Stimulated activated CD4-positive, alpha-beta T cell treated with anti-CD3 and anti-CD28 coated beads, Interleukin-1b, Interleukin-23, amount 100 ng/mL, for 1 hour (primary cell): Measurements from ENCODE around the gene RAPH1.
A peak's percentile ranks its signal among the peaks of the same experiment; 100 is the strongest.
"Not testable (repeated sequence)": the region's sequence is repeated elsewhere in the genome, so short reads cannot be mapped to it uniquely, and the experiment has no call there.

ENCODE experiments used
- DNase-seq, 2 donors: peaks; one replicate each; pipeline ENCODE4 v3.0.0-alpha.2; 2020; ENCODE audit warnings: low read depth in 2 of 2

Gene RAPH1

DNA sequence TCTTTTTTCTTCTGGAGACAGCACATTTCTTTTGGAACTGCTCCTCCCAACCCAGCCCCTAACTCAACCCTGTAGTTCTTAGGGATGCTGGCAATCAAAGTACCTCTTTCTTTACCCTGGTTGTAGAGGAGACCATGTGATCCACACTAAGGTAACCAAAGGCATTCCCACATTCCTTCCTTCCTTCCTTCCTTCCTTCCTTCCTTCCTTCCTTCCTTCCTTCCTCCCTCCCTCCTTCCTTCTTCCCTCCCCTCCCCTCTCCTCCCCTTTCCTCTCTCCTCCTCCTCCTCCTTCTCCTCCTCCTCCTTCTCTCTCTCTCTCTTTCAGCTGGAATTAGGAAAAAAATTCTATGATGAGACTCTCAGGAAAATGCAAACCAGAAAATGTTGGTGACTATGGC is 13.8 kb upstream of the RAPH1 start:
- DNase-seq, result no peak

DNA sequence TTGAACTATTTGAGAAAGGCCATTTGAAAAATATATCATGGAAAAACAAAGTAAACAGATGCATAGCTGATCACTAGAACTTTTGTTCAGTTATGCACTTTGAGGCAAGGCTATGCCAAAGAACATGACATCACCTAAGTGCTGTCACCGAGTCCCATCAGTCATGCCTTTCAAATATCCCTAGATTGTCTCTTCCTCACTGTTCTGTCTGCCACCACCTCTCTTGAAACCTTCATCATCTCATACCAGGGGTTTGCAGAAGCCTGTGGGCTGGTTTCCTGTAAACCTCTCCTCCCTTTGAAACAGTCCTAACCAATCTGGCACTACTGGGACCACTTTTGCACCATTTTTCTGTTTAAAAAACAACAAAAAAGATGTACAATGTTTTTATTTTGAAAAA is 12.3 kb upstream of the RAPH1 start:
- no peak for DNase-seq

DNA sequence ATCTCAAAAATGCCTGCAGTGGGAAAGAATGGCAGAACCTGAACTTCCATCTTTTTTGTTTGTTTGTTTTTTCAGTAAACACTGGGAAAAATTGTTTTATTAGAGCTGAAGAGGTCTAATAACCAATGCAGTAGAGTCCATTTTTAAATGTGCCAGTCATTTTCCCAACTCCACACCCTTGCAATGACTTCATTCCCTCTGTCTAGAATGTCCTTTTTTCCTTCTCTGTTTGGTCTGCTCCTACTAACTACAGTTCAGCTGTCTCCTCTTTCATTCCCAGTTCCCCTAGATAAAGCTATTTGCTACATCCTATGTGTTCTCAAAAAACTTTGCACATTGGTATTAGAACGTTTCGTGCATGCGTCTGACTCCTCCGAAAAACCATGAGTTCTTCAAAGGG is 9.3 kb upstream of the RAPH1 start:
- no peak for DNase-seq

DNA sequence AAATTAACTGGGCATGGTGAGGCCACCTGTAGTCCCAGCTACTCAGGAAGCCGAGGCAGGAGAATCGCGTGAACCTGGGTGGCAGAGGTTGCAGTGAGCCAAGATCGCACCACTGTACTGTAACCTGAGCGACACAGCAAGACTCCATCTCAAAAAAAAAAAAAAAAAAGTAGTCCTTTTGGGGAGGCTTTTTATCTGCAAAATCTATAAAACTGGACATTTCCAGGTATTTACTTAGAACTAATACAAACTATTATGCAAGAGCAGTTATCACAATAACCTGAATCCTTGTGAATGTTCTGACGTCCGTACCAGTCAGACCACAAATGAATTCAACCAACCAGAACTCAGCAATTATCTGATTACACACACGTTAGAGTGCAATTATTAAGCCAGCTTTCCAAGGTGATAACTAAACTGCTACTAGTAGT is 8.8 kb upstream of the RAPH1 start:
- no peak for DNase-seq

DNA sequence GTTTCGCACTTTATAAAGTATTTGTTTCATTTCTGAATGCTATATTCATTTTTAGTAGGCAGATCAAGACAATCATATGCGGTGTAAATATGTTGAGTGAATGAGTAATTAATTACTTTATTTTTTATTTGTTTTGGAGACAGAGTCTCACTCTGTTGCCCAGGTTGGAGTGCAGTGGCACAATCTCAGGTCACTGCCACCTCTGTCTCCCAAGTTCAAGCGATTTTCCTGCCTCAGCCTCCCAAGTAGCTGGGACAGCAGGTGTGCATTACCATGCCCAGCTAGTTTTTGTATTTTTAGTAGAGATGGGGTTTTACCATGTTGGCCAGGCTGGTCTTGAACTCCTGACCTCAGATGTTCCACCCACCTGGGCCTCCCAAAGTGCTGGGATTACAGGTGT is 5.5 kb upstream of the RAPH1 start:
- DNase-seq, result not testable (repeated sequence)

DNA sequence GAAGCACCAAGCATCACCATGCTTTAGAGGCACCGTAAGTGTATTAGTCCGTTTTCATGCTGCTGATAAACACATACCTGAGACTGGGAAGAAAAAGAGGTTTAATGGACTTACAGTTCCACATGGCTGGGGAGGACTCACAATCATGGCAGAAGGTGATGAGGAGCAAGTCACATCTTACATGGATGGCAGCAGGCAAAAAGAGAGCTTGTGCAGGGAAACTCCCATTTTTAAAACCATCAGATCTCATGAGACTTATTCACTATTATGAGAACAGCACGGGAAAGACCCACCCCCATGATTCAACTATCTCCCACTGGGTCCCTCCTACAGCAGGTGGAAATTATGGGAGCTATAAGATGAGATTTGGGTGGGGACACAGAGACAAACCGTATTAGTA is 3.1 kb upstream of the RAPH1 start:
- not testable (repeated sequence) for DNase-seq

DNA sequence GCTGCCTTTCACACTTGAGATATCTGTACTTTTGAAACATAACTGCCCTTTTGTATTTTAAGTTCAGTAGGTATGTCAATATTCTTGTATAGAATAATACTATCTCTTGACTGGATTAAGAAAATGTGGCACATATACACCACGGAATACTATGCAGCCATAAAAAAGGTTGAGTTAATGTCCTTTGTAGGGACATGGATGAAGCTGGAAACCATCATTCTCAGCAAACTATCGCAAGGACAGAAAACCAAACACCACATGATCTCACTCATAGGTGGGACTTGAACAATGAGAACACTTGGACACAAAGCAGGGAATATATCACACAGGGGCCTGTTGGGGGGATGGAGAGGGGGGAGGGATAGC is 1.5 kb upstream of the RAPH1 start:
- DNase-seq, result not testable (repeated sequence)

DNA sequence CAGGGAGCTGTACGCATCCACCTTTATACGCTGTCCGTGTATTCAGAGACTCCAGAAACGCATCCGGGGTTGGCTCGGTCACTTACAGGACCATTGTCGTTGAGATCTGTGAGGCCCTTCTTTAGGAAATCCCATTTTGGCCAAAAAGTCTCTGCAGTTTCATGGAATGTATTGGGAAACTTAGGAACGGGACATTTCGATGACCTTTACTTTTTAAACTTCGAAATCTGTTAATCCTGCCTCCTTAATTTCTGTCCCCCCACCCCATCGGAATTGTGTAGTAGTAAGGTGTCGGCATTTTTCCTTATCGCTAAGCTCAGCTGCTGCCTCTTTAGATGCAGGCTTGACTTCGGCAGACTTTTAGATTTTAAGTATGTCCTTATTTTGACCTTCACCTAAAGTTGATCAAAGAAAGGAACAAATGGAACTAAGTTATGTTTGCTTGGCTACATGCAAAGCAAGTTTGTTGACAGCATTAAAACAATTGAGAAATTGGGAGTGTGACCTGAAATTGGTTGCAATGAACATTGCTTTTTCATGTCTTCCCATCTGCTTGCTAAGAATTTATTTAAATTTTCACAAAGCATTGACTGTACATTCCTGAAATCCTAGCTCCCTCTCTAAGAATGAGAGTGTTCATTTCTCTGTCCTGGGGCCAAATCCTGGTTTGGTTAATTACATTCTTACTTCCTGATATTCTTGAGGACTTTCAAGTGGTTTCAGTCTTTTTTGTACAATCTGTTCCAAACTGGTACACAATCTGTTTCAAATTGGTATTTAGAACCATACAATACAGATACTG is 884 bp upstream of the RAPH1 start:
- no peak for DNase-seq

DNA sequence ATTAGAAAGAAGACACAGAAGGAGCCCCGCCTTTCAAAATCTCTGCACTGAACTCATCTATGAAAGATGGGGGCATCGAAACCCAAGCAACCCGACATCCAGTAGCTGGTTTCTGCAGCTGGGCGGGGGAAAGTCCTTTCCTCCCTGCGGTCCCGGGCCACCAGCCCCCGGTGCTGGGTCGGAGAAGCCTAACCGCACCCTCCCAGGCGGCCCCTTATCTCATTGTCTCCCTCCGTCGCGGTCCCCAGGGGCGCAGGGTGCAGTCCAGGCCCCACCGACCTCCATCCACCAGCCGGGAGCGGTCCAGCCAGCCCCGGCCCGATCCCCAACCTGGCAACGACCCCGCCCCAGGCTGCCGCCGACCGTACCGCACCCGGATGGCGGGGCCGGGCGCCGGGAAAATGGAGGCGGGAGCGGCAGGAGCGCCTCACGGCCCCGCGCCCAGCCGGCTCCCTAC is 452 bp downstream of the RAPH1 start:
- DNase-seq, result peak in 1 of 2 donors; percentile 4

DNA sequence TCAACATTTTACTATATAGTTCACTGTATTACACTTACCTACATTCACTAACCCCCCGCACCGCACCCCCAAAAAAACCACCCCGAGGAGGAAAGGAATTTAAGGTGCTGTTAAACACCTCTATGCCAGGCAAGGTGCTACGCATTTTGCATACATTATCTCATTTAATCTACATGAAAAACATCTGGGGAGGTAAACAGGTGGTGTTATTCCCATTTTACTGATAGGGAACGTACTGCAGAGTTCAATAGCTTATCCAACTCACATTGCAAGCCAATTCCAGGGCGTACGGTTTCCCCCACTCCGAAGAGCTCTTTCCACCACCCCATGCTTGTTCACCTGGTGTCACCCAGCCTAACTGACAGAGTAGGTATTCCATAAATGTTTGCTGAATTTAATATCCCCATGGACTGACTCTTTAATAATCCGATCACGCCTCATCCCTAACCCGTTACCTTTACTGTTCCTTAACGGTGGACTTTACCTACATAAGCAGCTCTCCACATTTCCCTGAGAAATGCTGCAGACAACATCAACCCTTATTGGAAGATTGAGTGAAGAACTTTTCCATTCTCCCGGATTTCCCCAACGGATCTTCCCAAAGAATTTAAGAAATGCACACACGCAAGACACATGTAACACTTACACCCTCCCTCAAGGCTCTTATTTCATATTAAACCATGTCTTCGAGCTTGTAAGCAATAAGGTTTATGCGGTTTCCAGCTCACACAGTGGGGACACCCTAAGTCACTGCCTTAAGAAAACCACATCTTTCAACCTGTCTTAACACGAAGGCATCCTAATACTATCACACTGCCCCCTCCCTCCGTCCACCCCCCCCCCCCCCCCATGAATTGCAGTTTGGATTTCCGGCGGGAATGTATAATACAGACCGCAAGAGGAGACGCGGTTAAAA is 1.2 kb downstream of the RAPH1 start:
- DNase-seq, result no peak

DNA sequence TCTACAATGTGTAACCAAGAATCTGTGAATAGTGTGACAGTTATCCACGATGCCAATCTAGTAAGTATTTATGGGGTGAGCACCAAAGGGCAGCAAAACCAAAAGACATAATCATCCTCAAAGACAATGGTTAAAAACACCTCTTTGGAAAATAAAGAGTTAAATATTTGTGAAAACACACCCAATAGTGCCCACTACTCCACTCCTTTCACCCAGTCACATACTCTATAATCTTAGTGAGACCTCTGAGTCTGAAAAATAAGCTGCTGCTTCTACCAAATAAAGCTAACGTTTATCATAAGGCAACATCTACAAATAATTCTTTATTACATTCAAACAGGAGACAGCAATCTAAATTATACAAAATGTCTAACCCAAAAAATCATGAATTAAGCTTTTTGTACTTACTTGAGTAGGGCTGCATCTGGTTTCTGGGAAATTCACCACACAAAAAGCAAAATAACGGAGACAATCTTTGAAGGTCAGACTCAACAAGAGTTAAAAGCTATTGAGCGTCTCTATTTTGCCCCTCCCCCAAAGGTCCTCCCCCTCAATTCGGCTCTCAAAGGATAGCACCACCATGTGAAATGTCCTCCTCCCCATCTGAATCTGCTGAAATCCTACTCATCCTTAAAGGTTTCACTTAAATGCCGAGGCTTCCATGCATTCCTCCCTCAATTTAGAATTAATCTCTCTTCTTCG is 2.0 kb downstream of the RAPH1 start:
- no peak for DNase-seq

DNA sequence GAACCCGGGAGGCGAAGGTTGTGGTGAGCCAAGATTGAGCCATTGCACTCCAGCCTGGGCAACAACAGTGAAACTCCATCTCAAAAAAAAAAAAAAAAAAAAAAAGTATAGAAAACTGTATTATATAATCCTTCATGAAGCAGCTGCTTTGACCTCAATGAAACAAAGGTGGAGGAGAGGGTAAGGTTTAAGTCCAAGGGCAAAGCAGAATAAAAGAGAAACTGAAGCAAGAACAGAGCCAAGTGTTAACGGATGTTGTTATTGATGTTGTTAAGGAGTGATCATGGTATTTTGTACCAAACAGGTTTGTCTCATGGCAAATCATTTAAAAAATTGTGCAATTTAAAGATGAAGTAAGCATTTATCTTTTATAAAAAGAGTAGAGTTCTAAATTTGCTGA is 7.4 kb downstream of the RAPH1 start:
- DNase-seq, result no peak

DNA sequence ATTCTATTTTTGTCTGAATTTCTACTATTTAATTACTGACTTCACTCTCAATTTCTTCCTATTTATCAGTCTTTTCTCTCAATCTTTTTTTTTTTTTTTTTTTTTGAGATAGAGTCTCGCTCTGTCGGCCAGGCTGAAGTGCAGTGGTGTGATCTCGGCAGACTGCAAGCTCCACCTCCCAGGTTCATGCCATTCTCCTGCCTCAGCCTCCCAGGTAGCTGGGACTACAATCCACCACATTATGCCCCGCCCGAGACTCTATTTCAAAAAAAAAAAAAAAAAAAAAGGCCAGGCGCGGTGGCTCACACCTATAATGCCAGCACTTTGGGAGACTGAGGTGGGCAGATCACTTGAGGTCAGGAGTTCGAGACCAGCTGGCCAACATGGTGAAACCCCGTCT is 21.8 kb downstream of the RAPH1 start:
- not testable (repeated sequence) for DNase-seq

DNA sequence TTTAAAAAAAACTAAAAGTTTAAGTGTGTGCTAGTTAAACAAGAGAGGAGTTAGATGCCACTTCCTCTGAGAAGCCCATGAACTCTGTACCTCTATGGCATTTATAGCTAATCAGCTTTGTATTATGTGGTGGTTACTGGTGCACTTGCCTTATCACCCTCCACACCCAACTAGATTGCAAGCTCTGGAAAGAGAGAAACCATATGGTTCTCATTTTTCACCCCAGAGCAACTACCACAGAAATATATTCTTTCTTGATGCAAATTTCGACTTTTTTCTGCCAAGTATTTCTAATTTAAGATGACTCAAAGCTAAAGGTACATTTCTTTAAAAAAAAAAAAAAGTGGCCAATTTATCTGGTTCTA is 24.2 kb downstream of the RAPH1 start:
- no peak for DNase-seq

DNA sequence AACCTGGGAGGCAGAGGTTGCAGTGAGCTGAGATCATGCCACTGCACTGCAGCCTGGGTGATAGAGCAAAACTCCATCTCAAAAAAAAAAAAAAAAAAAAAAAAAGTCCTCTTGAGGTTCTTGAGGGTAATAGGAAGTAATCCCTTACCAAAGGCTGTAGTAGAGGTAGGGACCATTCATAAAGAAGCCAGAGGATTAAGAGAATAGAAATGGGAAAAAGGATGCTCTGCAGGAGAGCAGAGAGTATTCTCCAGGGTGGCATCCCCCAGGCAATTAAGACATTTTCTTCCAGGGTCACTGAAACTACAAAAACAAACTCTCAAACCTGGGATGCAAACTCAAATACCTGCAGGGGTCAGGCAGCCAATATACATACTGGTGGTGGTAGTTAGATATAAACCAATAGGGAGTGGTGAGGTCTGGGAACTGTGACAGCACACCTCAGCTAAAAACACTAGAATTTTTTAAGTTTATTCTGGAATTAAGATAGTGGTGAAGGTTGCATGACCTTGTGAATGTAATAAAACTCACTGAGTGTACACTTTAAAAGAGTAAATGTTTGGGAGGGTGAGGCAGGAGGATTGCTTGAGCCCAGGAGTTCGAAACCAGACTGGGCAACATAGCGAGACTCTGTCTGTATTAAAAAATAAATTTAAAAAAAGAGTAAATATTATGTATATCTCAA is 24.7 kb downstream of the RAPH1 start:
- DNase-seq, result no peak

DNA sequence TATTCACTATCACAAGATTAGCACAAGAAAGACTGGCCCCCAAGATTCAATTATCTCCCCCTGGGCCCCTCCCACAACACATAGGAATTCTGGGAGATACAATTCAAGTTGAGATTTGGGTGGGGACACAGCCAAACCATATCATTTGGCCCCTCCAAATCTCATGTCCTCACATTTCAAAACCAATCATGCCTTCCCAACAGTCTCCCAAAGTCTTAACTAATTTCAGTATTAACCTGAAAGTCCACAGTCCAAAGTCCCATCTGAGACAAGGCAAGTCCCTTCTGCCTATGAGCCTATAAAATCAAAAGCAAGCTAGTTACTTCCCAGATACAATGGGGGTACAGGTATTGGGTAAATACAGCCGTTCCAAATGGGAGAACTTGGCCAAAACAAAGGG is 31.6 kb downstream of the RAPH1 start:
- not testable (repeated sequence) for DNase-seq

DNA sequence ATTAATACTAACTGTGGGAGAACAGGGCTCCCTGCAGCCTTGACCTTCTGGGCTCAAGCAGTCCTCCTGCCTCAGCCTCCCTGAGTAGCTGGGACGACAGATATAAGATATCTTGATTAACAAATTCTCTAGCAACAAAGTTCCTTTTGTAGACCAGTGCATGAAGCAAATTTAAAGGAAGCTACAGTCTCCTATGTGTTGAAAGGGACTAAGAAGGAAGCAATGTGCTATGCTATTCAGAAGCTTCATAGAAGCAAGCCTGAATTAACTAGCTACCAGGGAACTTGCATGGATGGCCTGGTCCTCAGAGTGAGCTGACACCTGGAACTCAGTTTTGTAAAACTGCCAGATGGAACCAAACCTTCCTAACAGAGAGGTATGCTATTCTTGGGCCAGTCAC is 33.2 kb downstream of the RAPH1 start:
- DNase-seq, result no peak

DNA sequence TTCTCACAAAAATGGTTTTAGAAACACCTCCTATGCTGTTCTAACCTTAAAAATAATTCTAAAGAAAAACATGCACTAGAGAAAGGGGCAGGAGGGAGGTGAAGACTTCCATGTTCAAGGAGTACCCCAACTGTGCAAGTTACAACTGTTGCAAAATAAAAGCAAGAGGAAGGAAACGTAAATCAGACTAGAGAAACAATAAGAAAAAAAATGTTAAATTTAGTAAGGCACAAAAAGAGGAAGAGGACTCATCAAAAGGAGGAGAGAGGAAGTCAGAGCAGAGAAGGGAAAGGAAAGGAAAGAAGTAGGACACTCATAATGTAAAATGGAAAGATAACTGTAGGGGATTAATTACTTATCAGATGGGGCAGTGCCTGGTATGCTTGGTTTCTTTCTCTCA is 34.1 kb downstream of the RAPH1 start:
- no peak for DNase-seq

DNA sequence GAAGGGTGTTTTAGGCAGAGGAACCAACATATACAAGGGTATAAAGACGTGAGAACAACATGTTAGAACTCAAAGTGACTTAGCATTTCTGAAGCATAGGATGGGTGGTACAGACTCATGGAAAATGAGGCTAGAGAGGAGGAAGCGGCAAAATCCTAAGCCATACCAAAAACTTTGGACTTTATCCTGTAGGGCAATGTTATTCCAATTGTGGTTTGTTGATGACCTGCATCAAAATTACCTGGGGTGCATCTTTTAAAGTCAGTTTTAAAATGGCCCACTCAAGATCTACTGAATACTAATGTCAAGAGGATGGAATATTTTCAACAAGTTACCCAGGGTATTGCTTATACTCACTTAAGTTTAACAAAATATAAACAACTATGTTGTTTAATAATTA is 34.8 kb downstream of the RAPH1 start:
- DNase-seq, result no peak

DNA sequence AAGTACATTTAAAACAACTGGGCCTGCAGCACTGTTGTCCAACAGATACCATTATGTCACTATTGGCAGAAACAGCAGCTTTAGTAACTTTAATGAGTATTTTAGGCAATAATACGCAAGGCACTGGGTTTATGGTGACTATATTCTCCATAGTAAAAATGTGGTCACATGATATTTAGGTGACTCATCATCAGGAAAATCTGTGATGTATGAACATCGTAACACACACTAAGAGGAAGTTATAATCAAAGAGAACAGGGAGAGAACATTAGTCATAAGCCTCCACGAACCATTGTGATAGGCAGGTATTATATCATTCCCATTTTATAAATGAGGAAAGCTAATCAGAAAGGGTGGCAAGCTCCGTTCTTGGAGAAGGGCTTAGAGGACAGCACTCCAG is 36.9 kb downstream of the RAPH1 start:
- no peak for DNase-seq

DNA sequence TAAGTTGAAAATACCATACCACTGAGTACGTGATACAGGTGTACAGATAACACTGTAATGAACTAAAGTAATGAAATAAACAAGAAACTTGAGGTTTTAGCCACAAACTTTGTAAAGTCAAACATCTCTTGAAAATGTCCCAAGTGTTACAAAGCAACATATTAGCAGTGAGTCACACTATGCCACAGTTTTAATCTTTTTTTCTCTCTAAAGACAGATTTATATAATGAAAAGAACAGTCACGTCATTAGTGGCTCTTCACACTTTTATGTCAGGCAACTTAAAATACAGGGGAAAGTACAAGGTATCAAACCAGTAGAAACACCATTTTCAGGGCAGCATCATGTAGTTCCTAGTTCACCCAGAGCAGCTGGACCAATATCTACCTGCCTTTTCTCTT is 42.1 kb downstream of the RAPH1 start:
- DNase-seq, result no peak

DNA sequence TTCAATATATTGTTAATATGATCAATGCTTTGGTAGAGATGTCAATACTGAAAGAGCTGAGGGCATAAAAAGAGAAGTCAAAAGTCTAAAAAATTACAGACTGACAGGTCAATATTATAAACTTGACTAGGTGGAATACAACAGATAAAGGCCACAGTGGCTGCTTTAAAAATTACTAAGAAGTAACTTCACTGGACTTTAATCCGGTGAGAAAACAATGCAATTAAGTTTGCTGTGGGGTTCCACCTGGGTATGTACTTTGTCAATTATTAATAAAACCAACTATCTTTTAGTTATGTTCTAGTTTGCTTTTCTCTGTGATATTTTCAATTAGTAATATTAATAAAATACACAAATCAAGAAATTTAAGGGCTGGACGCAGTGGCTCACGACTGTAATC is 44.7 kb downstream of the RAPH1 start:
- no peak for DNase-seq
